KMS-11 (cell line): ENCODE measurements around the gene MED27.

Experiments used
- H2AFZ ChIP-seq: fragments of 200-600 bp; sonication (generic); 2 replicates; pipeline ENCODE4 v1.6.1; 2016; ENCODE audit warnings: antibody characterized with exemption, mixed run types, low read depth
- H3K27ac ChIP-seq: fragments of 200-600 bp; sonication (generic); 2 replicates; pipeline ENCODE4 v1.6.1; 2016; ENCODE audit warnings: mild to moderate bottlenecking, mixed run types
- H3K27me3 ChIP-seq: fragments of 200-600 bp; sonication (generic); 2 replicates; pipeline ENCODE4 v1.6.1; 2017; ENCODE audit warnings: mild to moderate bottlenecking, low read depth, mixed run types, moderate library complexity; ENCODE audit not compliant: insufficient read depth
- H3K36me3 ChIP-seq: fragments of 200-600 bp; sonication (generic); 2 replicates; pipeline ENCODE4 v1.6.1; 2017; ENCODE audit warnings: mild to moderate bottlenecking, mixed run types; ENCODE audit not compliant: insufficient read depth
- H3K4me1 ChIP-seq: fragments of 200-600 bp; sonication (generic); 2 replicates; pipeline ENCODE4 v1.6.1; 2016; ENCODE audit warnings: mild to moderate bottlenecking, low read depth, mixed run types; ENCODE audit not compliant: poor library complexity, severe bottlenecking
- H3K4me2 ChIP-seq: fragments of 200-600 bp; sonication (generic); 2 replicates; pipeline ENCODE4 v1.7.0; 2016; ENCODE audit warnings: mild to moderate bottlenecking, mixed run types
- H3K4me3 ChIP-seq: fragments of 200-600 bp; sonication (generic); IDR thresholded peaks from 2 replicates; pipeline ENCODE4 v1.6.1; 2017; ENCODE audit warnings: low read depth, low read length, mixed read lengths; ENCODE audit not compliant: insufficient read depth
- H3K79me2 ChIP-seq: fragments of 200-600 bp; sonication (generic); 2 replicates; pipeline ENCODE4 v1.6.1; 2016; ENCODE audit warnings: low read depth, mixed run types; ENCODE audit not compliant: insufficient read depth
- H3K9ac ChIP-seq: fragments of 200-600 bp; sonication (generic); 2 replicates; pipeline ENCODE4 v1.6.1; 2016; ENCODE audit warnings: mild to moderate bottlenecking, mixed run types
- H4K20me1 ChIP-seq: fragments of 200-600 bp; sonication (generic); 2 replicates; pipeline ENCODE4 v1.6.1; 2016; ENCODE audit warnings: mild to moderate bottlenecking, mixed run types; ENCODE audit not compliant: insufficient read depth
- TF ChIP-seq, protein P1 (sequence below): fragments of 200-600 bp; sonication (generic); conservative IDR thresholded peaks from 2 replicates; pipeline ENCODE4 v1.6.1; 2017; ENCODE audit warnings: low read depth, mild to moderate bottlenecking, antibody characterized with exemption, low read length, moderate library complexity, mixed read lengths

Gene MED27, protein sequence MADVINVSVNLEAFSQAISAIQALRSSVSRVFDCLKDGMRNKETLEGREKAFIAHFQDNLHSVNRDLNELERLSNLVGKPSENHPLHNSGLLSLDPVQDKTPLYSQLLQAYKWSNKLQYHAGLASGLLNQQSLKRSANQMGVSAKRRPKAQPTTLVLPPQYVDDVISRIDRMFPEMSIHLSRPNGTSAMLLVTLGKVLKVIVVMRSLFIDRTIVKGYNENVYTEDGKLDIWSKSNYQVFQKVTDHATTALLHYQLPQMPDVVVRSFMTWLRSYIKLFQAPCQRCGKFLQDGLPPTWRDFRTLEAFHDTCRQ

DNA sequence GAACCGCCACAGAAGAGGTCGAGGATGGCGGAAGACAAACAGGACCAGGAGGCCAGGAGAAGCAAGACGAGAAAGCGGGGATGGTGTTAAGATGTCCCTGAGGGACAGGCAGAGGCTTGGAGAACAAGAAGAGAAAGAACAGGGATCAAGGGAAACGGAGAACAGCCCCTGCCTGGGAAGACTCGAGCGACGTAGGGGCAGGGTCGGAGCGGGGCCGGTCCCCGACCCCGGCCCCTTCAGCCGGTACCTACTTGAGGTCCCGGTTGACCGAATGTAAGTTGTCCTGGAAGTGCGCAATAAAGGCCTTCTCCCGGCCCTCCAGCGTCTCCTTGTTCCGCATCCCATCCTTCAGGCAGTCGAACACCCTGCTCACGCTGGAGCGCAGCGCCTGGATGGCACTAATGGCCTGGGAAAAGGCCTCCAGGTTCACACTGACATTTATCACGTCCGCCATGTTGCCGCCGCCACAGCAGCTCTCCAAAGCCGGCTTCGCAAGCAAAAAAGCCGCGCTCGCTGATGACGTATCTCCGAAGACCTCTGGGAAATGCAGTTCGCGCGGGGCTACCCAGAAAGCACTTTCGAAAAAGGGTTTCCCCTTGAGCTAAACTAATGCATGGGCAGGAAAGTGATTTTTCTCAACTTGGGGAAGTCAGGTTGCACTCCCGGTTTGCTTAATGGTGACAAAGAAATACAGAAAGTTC is at the start of gene MED27:
MED27 (minus strand) TSS at position 477 of the 701 bp plus-strand sequence; CDS start at position 454, 23 bp downstream.
- peak within 1 kb of the TSS; percentile 75 for H3K9ac ChIP-seq
- peaks cover 19% of the 10 kb centered on the region for H3K4me1 ChIP-seq
- no peak within 1 kb of the TSS for H3K4me3 ChIP-seq
- peak within 1 kb of the TSS; percentile 50 for H2AFZ ChIP-seq
- H3K79me2 ChIP-seq: peaks cover 24% of the 10 kb centered on the region; the same call in 1 of the 2 replicates
- no peaks in the 10 kb centered on the region for H3K27me3 ChIP-seq
- H3K36me3 ChIP-seq: peaks cover 4% of the 10 kb centered on the region; the same call in 1 of the 2 replicates
- H3K4me2 ChIP-seq: peak within 1 kb of the TSS; percentile 98
- TF ChIP-seq, protein P1, sequence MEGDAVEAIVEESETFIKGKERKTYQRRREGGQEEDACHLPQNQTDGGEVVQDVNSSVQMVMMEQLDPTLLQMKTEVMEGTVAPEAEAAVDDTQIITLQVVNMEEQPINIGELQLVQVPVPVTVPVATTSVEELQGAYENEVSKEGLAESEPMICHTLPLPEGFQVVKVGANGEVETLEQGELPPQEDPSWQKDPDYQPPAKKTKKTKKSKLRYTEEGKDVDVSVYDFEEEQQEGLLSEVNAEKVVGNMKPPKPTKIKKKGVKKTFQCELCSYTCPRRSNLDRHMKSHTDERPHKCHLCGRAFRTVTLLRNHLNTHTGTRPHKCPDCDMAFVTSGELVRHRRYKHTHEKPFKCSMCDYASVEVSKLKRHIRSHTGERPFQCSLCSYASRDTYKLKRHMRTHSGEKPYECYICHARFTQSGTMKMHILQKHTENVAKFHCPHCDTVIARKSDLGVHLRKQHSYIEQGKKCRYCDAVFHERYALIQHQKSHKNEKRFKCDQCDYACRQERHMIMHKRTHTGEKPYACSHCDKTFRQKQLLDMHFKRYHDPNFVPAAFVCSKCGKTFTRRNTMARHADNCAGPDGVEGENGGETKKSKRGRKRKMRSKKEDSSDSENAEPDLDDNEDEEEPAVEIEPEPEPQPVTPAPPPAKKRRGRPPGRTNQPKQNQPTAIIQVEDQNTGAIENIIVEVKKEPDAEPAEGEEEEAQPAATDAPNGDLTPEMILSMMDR: no peak
- H3K27ac ChIP-seq: peak within 1 kb of the TSS; percentile 20; the same call in 1 of the 2 replicates
- H4K20me1 ChIP-seq: no peaks in the 10 kb centered on the region

DNA sequence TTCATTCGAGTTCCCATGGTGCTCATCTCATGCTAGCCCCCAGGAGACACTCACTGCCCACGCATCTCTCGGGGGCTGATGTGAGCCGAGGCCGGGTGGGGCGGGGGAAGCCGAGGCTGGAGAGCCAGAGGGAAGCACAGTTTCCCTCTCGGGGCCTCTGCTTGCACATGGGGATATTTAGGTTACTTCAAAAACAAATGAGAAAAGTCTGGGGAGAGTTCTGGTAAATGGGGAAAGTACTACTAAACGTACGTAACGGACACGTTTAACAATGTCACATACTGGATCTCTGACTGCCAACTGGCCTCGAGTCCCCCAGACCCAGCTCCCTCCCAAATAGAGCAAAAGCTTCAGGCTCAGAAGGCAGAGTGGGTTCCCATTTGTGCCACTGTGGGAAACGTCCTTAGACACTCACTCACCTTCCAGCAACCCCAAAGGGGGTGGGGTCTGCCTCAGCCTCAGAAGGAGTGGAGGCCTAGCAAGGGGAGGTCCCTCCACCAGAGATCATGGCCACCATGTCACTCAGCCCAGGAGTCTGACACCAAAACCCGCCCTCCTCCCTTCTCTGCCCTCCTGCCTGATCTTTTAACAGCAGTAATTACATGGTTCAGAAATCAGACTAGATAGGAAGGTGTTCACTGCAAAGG is 48.3 kb upstream of the MED27 start:
- Histone ChIP-seq H2AFZ (no peak overlapping the region), H3K27me3 (peaks cover 100% of the 10 kb centered on the region), H3K4me3 (no peak overlapping the region), H3K36me3 (no peaks in the 10 kb centered on the region), H3K27ac (no peak overlapping the region), H4K20me1 (no peaks in the 10 kb centered on the region), H3K79me2 (no peaks in the 10 kb centered on the region), H3K9ac (no peak overlapping the region), H3K4me1 (no peaks in the 10 kb centered on the region), H3K4me2 (no peak overlapping the region)
- TF ChIP-seq, protein P1: no peak

DNA sequence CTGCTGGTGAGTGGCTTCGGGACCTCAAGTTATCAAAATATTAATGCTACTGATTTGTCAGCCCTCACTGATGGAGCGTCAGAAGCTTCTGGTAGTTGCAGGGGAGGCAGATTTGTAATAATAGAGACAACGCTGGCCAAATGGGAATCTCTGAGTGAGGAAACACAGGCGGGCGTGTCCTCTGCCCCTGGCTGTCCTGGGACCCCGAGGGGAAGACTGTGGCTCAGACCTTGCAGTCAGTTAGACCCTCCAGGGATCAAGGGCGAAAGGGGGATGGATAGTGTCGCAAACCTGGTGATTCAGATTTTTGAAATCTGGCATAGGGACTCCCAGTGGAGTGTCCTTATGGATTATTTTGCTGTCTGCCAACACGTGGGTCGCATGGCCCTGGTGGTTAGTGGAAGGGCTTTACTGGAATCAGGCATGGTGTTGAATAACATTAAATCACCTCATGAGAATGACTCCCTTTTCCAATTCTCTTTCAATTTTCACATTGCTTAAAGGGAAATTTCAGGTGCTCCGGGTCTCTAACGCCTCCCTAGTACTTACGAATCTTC is 47.1 kb upstream of the MED27 start:
- H3K79me2 ChIP-seq: no peaks in the 10 kb centered on the region
- H2AFZ ChIP-seq: no peak overlapping the region
- no peaks in the 10 kb centered on the region for H3K36me3 ChIP-seq
- H3K4me1 ChIP-seq: no peaks in the 10 kb centered on the region
- no peak overlapping the region for H3K27ac ChIP-seq
- TF ChIP-seq, protein P1: no peak
- H3K9ac ChIP-seq: no peak overlapping the region
- no peaks in the 10 kb centered on the region for H4K20me1 ChIP-seq
- no peak overlapping the region for H3K4me3 ChIP-seq
- peaks cover 100% of the 10 kb centered on the region for H3K27me3 ChIP-seq
- H3K4me2 ChIP-seq: no peak overlapping the region

DNA sequence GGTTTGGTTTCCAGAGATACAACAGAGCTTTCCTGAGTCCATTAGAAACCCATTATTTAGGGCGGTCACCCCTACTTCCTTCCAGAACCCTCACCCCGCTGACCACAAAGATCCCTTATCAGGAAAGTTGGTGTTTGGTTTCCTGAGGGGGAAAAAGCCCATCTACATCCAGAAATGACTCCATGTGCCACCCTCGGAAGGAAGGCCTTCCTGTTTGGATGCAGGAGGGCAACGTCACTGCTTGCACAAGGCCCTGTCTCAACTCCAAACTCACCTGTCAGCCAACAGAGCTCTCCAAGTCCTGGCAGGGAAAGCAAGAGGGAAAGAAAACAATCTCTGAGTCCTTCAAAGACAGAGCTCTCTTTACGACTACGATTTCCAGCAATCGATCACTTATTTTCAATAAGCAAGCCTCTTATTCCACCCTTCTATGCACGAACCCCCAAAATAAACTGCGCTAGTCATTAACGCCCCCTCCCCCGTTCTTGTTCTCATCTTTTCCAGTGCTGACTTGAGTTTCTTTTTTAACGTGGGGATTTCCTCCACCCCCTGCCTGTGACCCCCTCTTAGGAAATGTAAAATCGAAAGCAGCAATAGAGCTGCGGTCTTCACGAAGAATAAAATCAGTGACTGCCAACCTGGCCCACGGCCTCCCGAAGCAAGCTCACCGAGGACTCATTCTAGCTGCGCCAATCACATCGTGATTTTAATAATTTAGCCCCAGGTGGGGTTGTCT is 46.4 kb upstream of the MED27 start:
- H2AFZ ChIP-seq: no peak overlapping the region
- no peaks in the 10 kb centered on the region for H3K36me3 ChIP-seq
- peaks cover 95% of the 10 kb centered on the region for H3K27me3 ChIP-seq
- TF ChIP-seq, protein P1: no peak
- H3K4me1 ChIP-seq: no peaks in the 10 kb centered on the region
- H4K20me1 ChIP-seq: no peaks in the 10 kb centered on the region
- H3K4me2 ChIP-seq: no peak overlapping the region
- no peaks in the 10 kb centered on the region for H3K79me2 ChIP-seq
- no peak overlapping the region for H3K4me3 ChIP-seq
- no peak overlapping the region for H3K9ac ChIP-seq
- no peak overlapping the region for H3K27ac ChIP-seq
